HG03196 (cell line): ENCODE results near the gene NPTX1.
A peak's percentile ranks its signal among the peaks of the same experiment; 100 is the strongest.

Experiments
- ATAC-seq: cut with Tn5 transposase; IDR thresholded peaks from one replicate; pipeline ENCODE4 v1.9.1; 2021; ENCODE audit not compliant: unreplicated experiment

NPTX1 gene

DNA sequence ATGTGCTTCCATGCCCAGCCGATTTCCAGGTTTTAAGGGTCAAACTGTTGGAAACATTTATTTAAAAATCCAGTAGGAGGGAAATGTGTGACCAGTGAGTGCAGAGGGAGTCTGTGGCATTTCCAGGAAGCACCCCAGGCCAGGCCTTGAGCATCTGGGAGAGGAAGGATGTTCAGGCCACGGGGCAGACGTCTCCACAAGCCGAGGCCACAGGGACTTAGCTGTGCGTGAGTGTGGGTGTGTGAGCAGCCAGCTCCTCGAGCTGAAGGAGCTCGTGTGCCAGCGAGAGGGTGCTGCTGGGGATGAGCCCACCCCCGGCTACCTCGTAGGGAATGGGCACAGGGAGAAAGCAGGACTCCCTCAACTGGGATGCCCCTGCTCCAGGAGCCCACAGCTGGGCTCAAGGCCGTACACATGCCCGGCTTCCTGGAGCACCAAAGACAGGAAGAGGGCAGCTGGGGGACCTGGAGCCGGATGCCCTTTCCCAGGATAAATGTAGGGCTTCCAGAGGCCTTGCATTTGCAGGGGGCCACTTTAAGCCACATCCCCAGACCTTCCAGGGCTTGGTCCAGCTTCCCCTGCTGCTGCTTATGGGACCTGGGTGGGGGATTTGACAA lies 12.5 kb downstream of the NPTX1 start:
- ATAC-seq, result no peak

DNA sequence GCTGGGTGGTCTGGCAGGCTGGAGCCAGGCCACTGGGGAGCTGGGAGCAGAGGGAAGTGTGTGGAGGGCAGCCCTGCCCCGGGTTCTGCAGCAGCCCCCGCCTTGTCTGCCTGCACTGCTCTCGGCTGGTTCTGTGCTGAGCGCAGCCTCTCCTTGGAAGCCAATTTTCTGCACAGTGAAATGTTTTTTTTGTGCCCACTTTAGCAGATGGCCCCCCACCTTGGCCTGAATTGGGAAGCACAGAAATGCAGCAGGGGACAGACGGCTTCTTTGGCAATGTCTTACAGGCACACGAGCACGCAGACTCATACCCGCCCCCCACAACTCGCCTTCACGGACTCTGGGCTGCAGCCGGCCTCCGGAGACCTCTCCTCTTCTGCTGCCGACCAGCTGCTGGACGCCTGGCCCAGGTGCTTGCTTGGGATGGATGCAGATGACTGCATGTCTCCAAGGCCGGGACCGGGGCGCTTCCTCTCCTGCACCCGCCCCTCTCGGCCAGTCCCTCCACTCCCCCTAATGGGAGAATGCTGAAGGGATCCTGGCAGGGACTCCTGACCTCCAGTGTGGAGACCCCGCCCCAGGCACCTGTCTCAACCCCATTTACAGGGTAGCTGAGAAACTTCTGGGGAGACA lies 14.8 kb downstream of the NPTX1 start:
- ATAC-seq, result no peak

DNA sequence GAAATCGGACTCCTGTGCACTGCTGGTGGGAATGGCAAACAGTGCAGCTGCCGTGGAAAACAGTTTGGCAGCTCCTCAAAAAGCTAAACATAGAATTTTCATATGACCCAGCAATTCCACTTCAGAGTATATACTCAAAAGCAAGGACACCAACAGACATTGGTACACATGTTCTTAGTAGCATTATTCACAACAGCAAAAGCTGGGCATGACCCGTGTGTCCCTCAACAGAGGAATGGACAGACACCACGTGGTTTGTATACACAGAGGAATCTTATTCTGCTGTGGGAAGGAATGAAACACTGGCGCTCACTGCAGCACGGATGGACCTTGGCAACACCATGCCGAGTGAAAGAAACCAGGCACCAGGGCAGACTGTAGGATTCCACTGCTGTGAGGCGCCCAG lies 16.0 kb downstream of the NPTX1 start:
- ATAC-seq, result no peak

DNA sequence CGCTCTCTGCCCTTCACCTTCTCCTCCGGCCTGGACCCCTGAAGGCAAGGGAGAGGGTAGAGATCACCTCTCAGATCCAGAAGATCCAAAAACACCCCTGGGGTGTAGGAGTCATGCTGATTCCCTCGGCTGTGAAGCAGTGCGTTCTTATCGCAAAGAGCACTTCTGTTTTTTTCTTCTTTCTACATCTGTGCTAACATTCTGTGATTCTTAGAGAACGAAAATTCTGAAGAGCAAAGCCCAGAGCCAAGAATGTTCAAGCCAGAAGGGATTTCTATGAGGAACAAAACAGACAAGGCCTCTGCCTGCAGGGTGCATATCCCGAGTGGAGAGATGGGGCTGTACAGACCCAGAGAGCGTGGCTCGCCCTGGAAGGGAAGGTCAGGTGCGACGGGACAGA lies 17.2 kb downstream of the NPTX1 start:
- ATAC-seq, result no peak

DNA sequence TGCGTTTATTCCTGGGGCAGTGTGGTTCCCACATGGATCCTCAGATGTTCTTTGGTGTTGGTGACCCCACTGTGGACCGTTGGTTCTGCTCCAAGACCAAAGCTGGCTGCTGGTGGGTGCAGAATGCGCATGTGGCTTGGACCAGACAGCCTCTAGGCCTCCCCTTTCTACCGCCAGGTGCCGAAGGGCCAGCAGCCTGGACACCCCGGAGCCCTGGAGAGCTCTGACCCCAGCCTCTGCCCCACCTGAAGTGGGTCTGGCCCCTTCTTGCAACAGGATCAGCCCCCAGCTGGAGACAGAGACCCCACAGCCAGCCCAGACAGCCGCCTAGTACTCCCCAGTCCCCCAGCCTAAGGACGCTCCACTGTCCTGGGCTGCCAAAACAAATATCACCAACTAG lies 18.4 kb downstream of the NPTX1 start:
- no peak for ATAC-seq

DNA sequence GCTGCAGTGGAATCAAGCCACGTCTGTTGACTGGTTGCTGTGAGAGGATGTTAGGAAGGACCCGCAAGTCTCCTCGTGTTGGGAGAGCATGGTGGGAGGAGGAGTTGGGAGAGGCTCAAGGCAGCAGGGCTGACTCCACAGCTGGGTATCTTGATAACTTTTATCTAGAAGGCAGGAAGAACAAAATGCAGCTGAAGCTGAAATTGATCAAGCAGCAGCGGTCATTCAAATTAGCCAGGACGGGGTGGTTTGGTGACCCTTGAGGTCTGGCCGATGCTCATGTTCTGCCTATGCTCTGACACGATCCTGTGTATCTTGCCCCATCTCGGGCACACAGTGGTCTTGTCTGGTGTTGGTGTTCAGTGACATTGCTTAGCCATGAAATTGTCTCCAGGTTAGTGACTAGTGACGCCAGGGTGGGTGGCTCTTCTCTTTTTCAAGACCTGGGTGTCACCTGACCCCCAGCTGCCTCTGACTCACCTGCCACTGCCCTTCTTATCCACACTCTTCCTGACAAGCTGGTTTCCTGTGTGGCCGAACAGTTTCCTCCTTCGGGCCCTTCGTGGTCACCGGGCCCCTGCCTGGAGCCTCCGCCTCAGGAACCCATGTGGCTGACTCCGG lies 19.1 kb downstream of the NPTX1 start:
- ATAC-seq, result no peak

DNA sequence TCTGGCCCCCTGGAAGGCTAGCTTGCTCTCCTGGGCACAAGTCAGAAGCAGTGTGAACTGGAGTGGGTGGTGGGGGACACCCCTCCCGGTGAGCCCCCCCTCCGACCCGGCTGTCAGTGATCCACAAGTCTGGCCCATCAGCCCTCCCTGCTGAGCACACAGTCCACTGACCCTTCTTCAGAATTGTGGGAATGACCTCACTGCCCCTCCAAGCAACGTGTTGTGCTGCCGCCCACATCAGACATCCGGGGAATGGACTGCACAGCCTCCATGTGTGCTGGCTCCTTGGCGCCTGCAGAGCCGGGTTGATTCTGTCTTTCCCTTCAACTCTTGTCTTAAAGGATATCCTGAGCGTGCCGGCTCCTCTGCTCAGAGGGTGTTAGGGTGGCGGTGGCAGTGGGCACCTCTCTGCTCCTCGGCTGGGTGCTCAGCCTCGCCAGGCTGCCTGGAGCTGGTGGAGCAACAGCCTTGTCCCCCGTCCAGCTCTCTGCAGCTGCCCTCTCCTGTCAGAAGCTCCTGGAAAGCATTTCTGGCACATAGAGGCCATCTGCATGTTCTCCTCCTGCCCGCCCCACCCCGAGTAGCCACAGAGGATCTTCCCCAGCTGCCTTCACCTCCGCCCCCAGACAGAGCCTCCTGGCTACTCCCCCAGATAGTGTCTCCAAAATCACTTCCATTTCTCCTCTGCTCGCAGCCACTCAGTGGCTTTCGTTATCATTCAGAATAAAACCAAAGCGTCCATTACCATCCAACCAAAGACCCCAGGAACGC lies 19.8 kb downstream of the NPTX1 start:
- no peak for ATAC-seq

DNA sequence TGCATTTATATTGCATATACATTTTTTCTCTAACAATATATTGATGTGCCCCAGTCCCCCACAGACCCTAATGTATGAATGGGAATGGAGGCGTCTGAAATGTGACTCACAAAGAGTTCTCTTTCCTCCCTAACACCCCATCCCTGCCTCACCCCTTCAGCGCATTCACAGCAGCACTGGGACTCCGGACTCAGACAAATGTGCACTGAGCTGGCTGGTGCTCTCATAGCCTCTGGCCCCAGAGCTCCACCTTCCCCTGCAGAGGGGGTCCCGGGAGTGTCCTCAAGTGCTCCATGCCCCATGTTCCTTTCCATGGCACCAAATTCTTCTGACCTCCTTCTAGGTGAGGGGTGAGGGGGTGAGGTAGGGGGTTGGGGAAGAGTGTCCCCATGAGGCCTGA lies 20.6 kb downstream of the NPTX1 start:
- no peak for ATAC-seq

DNA sequence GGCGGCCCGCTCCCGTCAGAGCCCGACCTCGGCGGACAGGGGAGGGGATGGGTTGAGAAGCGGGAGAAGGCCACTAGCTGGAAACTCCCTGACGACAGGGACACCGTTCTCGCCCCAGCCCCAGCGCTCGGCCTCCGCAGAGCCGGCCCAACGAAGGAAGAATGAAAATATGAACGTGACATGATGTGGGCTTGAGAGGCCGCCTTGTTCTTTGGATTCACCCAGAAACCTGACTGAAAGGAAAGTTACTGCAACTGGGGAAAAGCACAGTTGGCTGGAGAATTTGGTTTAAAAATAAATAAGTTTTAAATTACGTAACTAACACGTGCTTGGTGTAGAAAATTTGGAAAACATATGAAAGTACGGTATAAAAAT lies 21.1 kb downstream of the NPTX1 start:
- peak; percentile 26 for ATAC-seq

DNA sequence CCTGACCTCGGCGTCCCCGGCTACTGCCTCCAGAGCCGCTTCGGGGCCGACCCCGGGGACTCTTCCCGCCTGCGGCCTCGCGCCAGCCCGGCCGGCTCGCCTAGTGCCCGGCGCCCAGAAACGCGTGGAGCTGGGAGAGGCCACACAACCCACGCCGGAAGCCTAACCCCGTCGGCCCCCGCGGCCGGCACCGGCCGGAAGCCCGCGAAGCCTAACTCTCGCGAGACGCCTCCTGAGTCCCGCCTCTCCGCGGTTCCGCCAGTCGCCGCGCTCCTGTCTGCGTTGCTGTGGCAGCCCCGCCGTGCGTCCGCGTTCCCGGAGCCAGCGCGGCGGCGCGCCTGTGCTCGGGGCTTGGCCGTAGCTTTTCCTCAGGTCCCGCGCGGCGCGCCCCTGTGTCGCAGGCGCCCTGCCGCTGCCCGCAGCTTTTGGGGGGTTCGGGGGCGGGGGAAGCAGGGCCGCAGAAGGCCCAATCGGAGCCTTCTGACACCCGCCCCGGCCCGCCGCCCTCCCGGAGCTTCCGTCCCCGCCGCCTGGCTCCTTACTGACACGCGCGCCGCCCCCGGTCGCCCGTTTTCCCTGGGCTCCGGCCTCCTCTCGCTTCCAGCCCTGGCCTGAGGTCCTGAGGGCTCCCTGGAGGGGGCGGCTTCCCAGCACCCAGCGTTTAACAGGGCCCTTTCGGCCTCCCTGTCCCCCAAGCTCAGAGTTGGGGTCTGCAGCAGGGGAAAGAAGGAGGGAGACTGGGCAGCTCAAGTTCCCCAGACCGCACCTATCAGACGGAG lies 21.7 kb downstream of the NPTX1 start:
- ATAC-seq, result peak; percentile 89

DNA sequence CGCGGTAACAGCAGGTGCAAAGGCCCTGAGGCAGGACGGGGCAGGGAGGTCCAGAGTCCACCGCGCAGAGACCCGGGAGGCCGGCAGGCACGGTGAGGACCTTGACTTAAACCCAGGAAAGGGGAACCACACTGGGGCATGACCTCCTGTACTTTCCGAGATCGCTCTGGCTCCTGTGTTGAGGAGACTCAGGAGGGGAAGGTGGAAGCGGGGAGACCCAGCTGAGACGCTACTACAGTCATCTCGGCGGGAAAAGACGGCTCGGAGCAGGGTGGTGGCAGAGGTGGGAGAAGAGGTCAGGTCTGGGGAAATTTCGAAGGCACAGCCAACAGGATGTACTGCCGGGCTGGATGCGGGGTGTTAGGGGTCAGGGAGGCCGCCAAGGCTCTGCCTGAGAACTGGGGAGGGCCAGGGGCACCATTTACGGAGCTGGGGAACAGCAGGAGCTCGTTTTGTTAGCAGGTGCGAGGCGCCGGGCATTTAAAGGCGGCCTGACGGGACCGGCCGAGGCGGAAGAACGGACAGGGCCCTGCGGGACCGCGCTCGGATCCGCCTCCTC lies 22.3 kb downstream of the NPTX1 start:
- no peak for ATAC-seq

DNA sequence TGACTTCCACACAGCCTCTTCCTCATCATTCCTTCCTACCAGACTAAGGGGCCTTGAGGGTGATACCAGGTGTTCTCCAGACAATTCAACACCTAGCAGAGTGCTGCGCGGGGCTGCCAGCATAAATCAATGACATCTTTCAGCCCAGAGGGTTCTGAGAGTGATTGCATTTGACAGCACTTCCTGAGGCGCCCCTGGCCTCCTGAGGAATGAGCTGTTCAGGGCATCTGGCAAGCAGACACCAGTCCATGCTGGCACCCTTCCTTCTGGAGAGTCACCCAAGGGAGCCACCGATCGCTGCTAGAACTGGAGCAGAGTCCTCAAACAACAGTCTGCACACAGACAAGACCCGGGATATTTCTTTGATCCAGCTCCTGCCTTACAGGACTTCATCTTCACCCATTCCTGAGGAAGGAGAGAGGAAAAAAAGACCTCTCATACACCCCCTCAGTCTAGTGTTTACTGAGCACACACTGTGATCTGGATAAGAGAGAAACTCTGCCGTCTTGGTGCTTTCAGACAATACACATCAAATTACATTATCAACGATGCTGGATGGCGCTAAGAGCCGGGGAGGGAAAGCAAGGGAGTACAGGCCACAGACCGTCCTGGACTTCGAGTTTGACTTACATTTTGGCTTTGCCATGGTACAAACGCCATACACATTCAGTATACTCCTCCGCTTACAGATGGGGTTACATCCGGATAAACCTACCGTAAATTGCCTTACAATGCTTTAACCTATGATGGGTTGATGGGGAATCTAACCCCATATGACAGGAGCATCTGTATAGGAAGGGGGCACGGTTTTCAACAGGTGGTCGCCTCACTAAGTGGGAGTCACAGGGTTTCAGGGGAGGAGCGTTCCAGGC lies 23.0 kb downstream of the NPTX1 start:
- ATAC-seq, result no peak

DNA sequence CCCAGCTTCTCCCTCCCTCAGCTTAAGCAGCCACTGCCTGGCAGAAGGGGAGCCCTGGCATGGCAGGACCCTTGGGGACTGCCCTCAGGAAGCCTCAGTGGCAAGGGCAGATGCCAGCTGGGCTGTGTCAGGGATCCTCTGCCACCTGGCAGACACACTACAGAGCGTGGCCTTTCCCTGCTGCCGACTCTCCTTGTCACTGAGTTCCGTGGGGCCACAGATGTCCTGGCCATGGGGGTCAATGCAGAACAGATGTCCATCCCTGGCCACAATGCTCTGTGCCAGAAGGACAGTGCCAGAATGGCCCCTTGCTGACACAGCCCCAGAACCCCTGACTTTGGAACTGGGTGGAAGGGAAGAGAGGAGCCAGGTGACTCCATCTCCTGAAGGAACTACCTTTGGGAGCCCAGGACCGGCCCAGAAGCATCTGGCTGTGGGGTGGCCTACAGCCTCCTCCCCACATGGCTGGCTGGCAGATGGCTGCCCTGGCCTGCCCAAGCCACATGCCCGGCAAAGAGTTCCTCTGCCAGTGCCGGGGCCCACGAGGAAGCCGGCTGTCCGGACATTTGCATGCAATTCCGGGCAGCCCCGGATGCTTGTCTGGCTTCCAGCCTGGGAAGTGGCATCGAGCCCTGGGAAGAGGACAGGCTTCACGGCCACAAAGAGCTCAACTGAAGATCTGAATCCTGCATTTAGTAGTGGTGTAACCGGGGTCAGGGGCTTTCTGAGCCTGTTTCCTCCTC lies 24.1 kb downstream of the NPTX1 start:
- no peak for ATAC-seq

DNA sequence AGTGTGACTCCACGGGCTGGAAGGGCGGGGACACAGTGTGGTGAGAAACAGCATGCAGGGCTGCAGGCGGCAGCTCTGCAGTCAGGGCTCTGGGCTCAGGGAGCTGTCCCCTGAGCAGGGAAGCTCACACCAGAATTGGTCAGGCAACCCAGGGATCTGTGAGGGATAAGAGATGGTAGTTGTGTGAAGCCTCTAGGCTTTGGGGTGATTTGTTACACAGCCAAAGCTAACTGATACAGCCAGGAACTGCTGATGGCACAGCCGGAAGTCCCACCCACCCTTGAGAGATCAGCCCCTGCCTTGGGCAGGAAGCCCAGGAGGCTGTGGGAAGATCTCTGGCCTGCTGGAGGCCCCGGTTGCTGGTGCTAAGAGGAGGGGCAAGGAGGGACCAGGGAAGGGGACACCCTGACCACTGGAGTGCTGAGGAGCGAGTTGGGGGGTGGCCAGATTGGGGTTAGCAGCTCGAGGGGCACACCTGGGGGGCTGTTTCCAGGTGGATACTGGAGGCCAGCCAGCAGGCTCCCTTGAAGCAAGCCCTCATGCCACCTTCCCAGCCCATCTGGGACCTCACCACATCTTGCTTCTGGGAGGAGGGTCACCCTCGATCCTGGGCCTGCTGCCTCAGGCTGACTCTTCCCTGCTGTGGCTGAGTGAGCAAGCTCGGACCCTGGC lies 25.2 kb downstream of the NPTX1 start:
- no peak for ATAC-seq

DNA sequence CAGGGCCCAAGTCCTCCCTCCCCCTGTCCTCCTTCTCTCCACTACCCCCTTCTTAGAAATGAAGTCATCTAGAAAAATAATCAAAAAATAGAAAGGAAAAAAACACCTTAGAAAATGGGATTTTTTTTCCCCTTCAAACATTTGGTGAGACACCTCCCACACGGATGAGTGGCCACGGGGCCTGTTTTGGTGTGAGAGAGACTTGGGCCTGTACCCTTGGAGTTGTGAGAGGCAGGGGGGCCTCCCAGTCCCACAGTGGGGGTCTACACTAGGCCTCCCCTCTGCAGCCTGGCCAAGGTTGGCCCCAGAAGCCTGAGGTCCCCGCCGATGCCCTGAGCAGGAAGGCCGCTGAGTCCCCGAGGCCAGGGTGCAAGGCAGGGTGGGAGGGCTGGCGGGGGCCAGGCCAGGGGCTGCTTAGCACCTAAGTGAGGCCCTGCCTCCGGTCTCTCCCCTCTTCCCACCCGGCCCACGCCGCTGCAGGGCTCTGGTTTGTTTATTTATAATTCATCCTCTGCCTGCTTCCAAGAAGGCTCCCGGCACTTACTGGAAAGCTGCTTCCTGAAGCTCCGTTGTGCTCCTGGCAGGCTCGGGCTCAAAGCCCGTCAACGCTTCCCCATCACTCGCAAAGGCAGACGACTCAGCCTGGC lies 26.4 kb downstream of the NPTX1 start:
- no peak for ATAC-seq

DNA sequence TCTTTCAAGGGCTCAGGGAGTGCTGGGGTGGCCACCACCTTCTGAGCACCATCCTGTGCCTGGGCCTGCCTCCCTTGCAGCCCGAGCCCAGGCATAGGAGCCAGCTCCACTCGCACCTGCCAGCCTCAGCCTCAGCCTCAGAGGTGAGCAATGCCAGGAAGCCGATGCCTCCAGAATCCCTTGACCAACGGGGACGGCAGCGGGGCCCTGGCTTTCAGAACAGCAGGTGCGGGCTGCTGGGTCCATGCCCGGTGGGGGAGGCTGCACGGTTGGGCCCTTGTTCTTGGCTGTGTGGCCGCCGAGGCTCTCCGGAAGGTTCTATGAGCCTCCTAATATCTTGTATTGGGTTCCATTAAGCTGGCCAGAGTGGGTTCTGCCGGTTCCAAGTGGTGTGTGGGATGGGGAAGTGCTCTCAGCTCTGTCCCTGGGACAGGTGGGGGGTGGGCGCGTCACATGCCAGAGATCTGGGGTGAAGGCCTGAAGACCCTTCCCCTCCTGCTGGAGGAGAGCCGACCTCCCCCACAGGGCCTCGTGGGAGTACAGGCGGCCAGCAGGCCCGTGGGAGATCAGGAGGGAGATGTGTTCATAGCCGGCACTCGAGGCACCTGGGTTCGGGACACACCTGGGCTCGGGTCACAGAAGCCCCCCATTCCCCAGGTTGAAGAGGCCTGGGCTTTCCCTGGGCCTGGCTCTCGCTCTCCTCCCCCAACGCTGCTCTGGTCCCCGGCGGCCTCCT lies 27.0 kb downstream of the NPTX1 start:
- ATAC-seq, result no peak

DNA sequence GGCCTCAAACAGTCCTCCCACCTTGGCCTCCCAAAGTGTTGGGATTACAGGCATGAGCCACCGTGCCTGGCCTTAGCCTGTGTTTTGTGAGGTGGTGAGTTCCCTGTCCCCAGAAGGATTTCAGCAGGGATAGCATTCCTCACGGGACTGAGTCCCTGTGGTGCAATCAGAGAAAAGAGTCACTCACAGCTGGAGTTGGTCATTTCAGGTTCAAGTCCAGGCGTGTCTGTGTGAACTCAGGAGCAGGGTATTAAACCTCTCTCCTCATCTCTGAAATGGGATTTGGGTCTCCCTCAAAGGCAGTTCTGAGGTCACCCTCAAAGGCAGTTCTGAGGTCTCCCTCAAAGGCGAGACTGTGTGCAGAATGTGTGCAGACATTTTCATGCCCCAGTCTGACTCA lies 28.6 kb downstream of the NPTX1 start:
- ATAC-seq, result no peak
